ENCODE data around the gene SPOCD1.
"Not testable (repeated sequence)": the region's sequence is repeated elsewhere in the genome, so short reads cannot be mapped to it uniquely, and the experiment has no call there.

SPOCD1 gene

DNA sequence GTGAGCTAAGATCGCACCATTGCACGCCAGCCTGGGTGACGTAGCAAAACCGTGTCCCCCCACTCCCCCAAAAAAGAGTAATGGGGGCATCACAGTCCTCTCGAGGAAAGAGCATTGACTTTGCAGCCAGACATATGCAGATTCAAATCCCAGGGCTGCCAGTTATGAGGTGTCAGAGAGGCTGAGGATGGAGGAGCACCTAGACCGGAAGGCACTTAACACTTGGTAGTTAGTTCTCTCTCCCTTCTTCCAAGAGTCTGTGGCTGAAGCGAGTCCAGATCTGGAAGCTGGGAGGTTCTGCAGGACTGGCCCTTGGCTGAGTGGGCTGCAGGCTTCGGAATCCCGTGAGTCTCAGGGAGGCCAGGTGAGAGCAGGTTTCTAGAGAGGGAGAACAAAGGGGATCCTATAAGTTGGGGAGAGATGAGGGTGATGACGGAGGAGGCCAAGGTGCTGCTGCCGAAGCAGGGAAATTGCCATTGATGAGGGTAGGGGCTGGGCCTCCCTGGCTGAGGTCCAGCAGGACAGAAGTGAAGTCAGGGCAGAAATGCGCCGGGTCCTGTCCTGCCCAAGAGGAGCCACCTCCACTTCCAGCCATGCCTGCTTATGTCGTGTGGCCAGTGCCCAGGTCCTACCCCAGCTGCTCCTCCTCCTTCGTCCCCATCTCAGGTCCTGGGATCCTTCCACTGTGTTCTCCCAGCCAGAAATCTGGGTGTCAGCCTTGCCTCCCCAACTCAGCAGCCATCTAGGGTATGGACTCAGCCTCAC, 13.3 kb upstream of the SPOCD1 start:
- no peak for DNase-seq

DNA sequence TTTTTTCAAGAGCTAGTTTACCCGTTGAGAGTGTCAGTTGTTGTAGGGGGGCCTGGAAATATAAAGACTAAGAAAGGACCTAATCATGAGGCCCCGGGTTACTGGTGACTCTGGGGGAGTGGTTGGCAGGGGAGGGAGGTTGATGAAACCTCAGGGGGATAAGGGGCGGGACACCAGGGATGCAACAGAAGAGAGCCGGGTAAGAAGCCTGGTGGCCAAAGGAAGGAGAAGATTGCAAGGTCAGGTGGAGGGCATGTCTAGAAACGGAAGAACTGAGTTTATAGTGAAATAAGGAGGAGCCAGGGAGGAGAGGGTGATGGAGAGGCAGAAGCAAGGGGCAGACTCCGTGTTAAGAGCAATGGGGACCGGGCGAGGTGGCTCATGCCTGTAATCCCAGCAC, 12.5 kb upstream of the SPOCD1 start:
- no peak for DNase-seq

DNA sequence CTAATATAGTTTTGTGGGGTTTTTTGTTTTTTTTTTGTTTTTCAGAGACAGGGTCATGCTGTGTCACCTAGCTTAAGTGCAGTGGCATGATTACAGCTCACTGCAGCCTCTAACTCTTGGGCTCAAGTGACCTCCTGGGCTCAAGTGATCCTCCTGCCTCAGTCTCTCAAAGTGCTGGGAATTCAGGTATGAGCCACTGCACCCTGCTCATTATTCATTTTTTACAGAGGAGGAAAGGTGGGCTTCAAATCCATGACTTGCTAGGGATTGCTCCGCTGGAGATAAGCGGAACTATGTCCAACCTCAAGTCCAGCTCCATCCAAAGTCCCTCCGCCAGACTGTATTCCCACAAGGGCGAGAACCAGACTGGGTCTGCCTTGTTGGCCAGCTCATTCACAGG, 8.0 kb upstream of the SPOCD1 start:
- no peak for DNase-seq

DNA sequence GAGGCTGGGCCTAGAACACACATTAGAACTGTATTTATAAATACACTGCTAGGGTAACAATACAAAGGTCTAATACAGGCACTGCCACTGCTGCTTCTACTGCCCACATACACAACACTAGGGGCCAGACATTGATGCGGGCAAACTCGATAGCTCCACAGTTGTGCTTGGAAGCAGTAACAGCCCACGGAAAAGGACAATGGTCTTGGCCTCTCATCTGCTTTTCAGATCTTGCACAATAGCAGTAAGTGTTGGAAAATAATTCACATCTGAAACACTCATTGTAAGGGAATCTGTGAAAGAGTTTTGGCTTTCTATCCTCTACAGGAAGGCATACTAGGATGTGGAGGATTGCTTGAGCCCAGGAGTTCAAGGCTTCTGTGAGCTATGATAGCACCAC, 6.9 kb upstream of the SPOCD1 start:
- no peak for DNase-seq

DNA sequence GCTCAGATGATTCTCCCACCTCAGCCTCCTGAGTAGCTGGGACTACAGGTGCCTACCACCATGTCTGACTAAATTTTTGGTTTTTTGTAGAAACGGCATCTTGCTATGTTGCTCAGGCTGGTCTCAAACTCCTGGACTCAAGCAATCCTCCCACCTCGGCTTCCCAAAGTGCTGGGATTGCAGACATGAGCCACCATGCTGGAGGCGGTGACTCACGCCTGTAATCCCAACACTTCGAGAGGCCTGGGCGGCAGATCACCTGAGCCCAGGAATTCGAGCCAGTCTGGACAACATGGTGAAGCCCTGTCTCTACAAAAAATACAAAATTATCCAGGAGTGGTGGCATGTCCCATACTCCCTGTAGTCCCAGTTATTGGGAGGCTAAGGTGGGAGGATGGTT, 4.4 kb upstream of the SPOCD1 start:
- not testable (repeated sequence) for DNase-seq

DNA sequence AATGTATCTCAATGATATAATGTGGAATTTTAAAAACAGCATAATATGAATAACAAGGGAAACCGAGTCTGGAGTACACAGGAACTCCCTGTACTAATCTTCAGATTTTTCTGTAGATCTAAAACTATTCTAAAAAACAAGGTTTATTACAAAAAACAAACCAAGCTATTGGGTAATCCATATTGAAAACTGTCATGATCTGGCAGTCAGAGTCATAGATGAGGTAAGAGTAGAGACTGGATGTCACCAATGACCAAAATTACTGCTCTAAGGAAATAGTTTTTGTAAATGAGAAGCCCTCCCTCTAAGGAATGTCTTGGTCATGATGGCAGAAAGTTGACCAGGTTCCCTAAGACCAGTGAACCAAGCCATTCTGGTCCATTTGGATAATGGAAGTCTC, 2.4 kb upstream of the SPOCD1 start:
- DNase-seq = no peak

DNA sequence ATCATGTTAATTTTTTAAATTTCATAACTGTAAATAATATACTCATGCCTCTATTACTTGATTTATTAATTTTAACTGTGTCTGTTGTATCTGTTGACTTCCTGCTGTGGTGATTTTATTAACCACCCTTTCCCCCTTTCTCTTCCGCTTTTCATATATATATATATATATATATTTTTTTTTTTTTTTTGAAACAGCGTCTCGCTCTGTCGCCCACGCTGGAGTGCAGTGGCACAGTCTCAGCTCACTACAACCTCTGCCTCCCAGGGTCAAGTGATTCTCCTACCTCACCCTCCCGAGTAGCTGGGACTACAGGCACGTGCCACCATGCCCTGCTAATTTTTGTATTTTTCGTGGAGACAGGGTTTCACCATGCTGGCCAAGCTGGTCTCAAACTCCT, 1.1 kb upstream of the SPOCD1 start:
- not testable (repeated sequence) for DNase-seq

DNA sequence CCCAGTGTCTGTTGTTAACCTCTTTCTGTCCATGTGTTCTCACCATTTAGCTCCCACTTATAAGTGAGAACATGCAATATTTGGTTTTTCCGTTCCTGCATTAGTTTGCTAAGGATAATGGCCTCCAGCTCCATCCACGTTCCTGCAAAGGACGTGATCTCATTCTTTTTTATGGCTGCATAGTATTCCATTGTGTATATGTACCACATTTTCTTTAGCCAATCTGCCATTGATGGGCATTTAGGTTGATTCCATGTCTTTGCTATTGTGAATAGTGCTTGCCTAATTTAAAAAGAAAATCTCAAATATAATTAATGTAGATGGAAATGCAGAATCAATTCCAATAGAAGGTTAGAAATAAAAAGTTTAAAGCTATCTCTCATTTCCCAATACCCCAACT, 679 bp upstream of the SPOCD1 start:
- DNase-seq = not testable (repeated sequence)

DNA sequence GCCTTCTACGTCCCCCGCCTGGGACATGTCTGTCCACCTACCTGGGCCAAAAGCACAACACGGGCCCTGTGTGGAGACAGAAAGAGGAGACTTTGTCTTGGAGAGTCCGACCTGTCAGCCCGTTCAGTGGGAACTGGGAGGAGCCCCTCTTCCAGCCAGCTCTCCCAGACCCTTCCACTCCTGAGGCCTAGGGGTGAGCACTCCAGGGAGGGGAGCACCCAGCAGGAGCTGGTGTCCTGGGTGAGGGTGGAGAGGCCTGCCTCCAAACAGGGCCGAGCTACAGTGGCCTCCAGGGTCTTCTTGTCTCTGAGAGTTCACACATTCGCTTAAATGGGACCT, 546 bp downstream of the SPOCD1 start:
- DNase-seq = no peak

DNA sequence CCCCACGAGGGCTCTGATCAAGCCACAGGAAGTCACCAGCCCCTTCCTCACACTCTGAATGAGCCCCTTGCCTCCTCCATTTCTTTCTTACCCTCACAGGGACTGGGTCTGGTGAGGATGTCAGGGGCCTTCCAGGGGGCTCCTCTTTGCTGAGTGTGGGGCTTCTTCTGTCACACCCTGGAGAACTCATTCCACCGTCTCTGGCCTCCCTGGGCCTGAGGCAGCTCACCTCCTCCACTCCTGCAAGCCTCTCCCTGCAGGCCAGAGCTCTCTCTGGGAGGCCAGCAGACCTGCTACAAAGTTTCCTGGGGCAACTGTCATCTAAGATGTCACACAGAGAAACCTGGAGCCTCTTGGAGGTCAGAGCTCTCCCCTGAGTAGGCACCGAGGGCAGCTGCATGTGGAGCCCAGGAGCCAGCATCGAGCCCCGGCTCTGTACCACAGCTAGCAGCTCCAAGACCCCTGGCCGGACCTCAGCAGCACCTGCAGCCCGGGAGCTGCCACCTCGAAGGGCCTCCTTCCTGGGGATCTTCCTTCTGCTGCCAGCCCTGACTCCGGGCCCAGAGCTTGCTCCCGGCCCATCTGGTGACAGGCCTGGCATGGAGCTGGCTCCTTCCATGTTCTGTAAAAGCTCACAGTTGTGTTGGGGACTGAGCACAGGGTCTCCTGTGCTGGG, 1.1 kb downstream of the SPOCD1 start:
- no peak for DNase-seq

DNA sequence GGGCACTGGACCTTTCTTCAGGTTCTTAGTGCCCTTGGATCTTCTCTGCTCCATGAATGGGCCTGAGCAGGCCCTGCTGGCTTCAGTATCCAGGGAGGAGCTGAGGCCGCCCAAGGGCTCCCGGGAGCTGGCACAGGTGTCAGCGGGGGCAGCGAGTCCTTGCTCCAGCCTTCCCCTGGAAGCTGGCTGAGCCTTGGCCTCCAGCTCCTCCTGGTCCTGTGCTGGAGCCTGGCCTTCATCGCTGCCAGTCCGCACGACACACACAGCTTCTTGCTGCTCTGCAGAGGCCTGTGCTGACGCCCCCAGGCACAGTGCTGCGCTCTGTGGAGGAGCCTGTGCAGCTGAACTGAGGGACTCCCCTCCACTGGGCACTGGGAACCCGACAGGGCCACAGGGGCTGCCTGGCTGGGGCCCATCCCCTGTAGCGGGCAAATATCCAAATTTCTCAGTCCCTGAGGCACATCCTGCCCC, 1.7 kb downstream of the SPOCD1 start:
- DNase-seq = no peak

DNA sequence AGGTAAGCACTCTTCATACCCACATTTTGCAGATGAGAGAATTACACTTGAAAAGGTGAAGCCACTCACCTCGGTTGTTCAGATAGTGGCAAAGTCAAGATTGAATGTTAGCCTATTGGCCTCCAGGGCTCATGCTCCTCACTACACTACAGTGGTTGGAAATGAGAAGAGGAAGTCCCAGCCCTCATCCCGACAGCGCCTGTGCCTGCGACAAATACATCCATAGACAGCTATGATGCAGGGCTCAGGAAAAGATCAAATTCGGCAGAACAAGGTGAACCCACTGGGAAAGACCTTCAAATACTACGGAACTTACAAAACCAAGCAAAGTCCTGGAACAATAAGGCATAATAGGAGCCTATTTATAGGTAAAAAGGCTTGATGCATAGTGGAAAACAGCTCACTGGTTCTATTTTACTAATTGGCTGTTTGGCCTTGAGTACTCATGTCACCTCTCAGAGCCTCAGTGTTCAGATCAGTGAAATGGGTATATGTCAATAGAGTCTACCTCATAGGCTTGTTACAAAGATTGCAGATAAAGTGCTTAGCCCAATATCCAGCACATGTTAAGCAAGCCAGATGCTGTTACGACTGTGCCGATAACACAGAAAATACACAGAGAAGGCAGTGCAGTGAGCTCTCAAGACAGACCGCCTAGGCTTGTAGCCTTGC, 3.5 kb downstream of the SPOCD1 start:
- DNase-seq = no peak

DNA sequence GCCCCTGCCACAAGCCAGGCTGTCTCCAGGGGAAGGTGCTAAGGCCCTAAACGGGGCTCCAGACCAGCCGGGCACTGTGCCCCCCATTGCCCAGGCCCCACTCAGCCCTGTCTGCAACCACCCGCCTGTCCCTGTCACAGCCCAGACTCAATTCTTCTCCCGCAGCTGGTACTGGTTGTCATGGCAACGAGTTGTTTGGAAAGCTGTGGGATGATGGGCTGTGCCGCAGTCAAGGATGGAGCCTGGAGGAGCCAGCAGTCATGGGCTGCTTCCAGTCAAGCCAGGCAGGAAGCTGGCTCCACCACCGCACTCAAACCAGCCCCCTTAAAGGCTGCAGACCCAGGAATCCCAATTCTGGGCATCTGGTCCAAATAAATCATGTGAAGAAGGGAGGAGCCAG, 4.2 kb downstream of the SPOCD1 start:
- DNase-seq = peak; percentile 61 to 74

DNA sequence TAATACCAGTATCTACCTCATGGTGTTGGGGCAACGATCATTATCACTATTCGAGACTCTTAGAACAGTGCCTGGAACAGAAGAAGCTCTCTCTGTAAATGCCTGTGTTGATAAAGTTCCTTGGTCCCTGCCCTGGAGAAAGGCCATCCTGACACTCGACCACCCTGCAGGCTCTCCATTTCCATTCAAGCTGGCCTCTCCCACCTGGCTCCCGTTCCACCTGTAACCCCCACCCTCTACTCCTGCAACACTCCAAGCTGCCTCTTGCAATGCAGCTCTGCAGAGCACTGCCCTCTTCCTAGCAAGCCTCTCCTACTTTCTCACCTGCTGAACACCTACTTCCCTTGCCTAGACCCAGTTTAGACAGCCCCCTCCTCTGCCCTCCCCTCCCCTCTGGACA, 6.1 kb downstream of the SPOCD1 start:
- DNase-seq = no peak

DNA sequence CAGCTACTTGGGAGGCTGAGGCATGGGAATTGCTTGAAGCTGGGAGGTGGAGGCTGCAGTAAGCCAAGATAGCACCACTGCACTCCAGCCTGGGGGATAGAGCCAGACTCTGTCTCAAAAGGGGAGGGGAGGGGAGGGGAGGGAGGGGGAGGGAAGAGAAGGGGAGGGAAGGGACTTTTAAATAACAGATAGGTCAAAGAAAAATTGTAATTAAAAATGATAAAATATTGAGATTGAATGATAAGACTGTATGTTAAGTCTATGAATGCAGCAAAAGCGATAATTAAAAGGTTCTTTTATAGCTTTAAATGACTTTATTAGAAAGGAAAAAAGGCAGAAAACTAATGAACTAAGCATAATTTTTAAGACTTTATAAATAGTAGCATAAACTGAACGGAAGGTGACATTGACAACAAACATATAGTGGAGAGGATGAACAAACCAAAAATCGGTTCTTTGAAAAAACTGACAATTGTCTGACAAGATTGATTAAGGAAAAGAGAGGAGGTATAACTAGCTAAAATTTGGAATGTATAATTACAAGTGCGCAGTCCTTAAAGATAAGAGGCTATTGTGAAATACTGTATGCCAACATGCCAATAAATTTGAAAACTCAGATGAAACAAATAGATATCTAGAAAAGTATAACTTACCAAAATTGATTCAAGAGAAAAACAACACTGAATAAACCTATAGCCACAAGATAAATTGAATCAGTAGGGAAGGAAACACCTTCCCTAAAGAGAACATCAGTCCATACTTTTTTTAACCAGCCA, 8.4 kb downstream of the SPOCD1 start:
- DNase-seq = no peak

DNA sequence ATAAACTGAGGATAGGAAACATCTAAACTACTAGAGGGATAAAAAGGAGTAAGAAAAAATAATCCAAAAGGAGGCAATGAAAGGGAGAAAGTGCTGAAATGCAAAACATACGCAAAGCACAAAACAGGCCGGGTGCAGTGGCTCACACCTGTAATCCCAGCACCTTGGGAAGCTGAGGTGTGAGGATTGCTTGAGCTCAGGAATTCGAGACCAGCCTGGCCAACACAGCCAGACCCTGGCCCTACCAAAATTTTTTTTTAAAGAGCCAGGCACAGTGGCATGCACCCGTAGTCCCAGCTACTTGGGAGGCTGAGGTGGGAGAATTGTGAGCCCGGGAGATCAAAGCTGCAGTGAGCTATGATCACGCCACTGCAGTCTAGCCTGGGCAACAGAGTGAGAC, 10.5 kb downstream of the SPOCD1 start:
- DNase-seq = no peak

DNA sequence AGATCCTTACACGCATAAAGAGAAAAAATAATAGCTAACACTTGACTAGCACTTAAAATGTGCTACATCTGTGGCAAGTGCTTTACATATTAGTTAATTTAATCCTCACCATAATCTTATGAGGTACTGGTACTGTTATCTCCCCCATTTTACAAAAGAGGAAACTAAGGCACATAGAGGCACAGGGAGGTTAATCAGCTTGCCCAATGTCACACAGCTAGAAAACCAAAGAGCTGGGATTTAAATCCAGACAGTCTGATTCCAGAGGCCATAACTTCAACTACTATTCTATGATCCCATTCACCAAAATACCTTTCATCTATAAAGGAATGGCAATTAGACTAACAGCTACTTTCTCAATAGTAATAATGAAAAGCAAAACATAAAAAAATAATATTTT, 11.7 kb downstream of the SPOCD1 start:
- no peak for DNase-seq

DNA sequence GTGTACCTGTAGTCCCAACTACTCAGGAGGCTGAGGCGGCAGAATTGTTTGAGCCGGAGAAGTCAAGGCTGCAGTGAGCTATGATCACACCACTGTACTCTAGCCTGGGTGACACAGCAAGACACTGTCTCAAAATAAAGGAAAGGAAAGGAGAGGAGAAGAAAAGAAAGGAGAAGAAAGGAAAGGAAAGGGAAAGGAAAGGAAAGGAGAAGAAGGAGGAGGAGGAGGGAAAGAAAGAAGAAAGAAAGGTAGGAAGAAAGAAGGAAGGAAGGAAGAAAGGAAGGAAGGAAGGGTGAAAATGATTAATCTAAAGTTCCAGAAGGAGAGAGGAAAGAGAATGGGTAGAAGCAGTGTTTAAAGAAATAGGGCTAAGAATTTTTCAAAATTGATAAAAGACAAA, 12.2 kb downstream of the SPOCD1 start:
- no peak for DNase-seq

DNA sequence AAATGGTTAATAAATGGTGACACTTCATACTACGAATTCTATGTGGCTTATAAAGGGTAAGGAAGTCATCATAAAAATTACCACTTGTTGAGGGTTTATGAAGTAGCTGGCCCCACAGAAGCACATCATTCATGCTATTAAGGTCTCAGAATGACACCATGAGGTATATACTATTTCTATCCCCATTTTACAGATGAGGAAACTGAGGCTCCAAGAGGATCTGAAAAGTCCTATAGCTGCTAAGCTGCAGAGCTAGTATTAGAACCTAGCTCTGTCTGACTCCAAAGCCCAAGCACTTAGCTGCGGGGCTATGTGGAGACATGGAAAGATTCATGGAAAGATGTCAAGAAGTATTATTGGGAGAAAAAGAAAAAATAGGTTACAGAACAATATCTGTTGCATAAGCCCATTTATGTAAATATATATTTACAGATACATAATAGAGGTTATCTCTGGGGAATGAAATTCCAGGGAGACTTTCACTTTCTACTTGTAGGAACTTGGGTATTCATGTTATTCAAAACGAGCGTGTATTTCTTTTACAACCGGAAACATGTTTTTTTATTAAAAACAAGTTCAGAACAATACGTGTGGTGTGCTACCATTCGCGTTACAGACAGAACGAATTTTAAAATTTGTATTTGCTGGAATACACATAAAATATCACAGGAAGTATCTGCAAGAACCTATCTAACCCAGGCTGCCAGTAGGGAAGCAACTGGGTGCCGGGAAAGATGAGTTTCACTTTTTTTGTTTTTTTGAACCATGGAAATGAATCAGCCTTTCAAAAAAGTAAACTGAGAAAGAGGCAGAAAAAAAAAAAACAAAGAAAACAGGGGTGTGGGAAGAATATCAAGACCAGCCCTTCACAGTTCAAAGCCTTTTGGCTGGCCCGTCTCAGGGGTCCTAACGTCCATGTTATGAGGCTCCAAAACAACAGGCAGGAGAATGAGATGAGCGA, 13.4 kb downstream of the SPOCD1 start:
- DNase-seq = no peak

DNA sequence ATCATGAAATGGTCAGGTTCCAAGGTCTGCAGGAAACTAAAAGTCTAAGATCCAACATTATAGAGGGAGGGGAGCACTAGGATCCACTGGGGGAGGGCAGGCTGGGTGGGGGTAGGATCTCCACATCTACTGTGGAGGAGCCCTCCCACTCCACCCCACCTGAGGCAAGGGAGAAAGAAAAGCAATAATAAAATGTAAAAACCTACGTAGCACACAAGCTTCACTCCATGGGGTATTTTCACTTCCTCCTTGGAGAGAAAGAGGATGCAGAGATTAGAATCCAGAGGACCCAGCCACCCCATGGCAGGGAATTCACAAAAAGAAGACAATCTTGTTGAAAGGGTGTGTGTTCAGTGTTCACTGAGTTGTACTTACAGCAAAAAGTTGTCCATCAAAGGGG, 14.4 kb downstream of the SPOCD1 start:
- no peak for DNase-seq

DNA sequence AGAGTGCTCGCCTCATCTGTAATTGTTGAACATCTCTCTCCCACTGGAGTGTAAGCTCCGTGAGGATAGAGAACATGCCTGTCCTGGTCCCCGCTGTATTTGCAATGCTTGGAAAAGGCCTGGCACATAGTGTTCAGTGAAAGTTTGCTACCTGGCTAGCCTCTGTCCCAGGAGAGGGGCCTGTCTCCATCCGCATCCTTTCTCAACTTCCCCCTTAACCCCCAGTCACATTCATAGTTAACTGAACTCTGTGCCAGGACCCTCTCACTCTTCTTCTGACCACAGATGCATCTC, 15.2 kb downstream of the SPOCD1 start:
- DNase-seq = no peak

DNA sequence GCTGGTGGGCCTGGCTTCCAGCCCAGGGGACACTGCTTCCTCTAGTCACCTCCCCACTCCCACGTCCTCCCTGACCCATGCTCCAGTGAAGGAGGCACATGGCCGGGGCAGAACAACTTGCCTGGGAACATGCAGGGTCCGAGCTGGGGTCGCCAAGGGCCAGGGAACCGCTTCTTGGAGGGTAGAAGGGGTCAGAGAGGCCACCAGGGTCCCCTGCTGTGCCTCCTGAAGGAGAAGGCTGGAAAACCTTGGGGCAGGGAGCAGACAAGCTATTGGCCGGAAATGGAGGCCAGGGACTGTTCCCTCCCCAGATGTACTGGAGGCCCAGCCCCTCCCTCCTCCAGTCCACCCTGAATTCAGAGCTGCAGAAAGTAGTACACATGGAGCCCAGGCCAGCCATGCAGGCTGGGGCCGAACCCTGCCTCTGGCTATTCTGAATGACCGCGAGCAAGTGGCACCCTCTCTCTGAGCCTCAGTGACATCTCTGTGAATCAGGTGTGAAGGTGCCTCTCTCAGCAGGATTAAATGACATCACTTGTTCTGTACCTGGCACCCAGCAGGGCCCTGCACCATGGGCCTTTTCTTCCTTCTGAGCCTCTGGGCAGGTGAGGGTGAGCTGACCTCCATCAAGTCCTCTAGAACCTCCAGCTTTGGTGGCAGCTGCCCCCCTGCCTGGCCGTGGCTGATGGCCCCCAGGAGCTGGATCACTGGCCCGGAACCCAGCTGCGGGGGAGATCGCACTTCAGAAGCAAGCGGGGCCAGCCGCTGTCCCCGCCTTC, 15.7 kb downstream of the SPOCD1 start:
- DNase-seq = no peak
